Activated CD8-positive, alpha-beta T cell treated with anti-CD3 and anti-CD28 coated beads for 36 hours (primary cell): ENCODE measurements around the gene RASIP1. TPM values are rescaled to one million over a fixed set of nuclear protein-coding genes. Genes with fewer than 3 reads are reported as not detected.
"Not testable (repeated sequence)": the region's sequence is repeated elsewhere in the genome, so short reads cannot be mapped to it uniquely, and the experiment has no call there.

ENCODE experiments used
- ATAC-seq: fragments of 200-7000 bp; cut with Tn5 transposase; one replicate; pipeline ENCODE4 v1.10.0; 2021; ENCODE audit warnings: mild to moderate bottlenecking, moderate library complexity
- CTCF ChIA-PET: fragments of 350-600 bp; sonication (Branson Sonifier 250); formaldehyde crosslinking; loops from one replicate; lab custom pipeline; 2021; ENCODE audit warnings: antibody characterized with exemption; lab: Charles Lee
- POLR2A ChIA-PET: fragments of 350-600 bp; sonication (Branson Sonifier 250); formaldehyde crosslinking; loops from one replicate; lab custom pipeline; 2021; ENCODE audit warnings: antibody characterized with exemption; lab: Charles Lee
- DNase-seq: peaks from one replicate; pipeline ENCODE4 v3.0.0-alpha.2; 2020
- H3K27ac Mint-ChIP-seq: one replicate; pipeline ENCODE4 v1.8.0; 2021; ENCODE audit warnings: mild to moderate bottlenecking, mixed read lengths
- H3K27me3 Mint-ChIP-seq: one replicate; pipeline ENCODE4 v1.8.0; 2021; ENCODE audit warnings: mixed read lengths
- H3K36me3 Mint-ChIP-seq: one replicate; pipeline ENCODE4 v1.8.0; 2021; ENCODE audit warnings: low read depth, mixed read lengths
- H3K4me1 Mint-ChIP-seq: one replicate; pipeline ENCODE4 v1.8.0; 2021; ENCODE audit warnings: low read depth, mixed read lengths
- H3K4me3 Mint-ChIP-seq: one replicate; pipeline ENCODE4 v1.8.0; 2021; ENCODE audit warnings: mild to moderate bottlenecking, moderate library complexity, mixed read lengths
- H3K9me3 Mint-ChIP-seq: one replicate; pipeline ENCODE4 v1.8.0; 2021; ENCODE audit warnings: mixed read lengths
- CTCF ChIP-seq: fragments of 200-600 bp; IDR thresholded peaks from one replicate; pipeline ENCODE4 v1.8.0; 2022; ENCODE audit warnings: antibody characterized with exemption, mild to moderate bottlenecking
- intact Hi-C: fragments of 100-400 bp; cut with micrococcal nuclease; formaldehyde crosslinking; loops from one replicate; pipeline ENCODE4 v1.10.0; 2022
- total RNA-seq, 2 experiments: library from RNA; stranded (reverse); gene quantifications; one replicate each; pipeline ENCODE4 v1.2.3, GENCODE V29; 2021

The RASIP1 gene
- total RNA-seq, 2 experiments from 2014 or later, result 0.72 to 1.2 TPM

GRCh38 chr19:48685583-48685982, 54.8 kb downstream of the RASIP1 start:
- DNase-seq (no peak), ATAC-seq (no peak)
- intact Hi-C loops, result no loop called here
- Mint-ChIP-seq H3K4me3 (no peak overlapping the region), H3K36me3 (no peaks in the 10 kb centered on the region), H3K27ac (no peak overlapping the region), H3K4me1 (no peaks in the 10 kb centered on the region), H3K9me3 (no peaks in the 10 kb centered on the region), H3K27me3 (no peaks in the 10 kb centered on the region)
- no peak for TF ChIP-seq CTCF
- POLR2A ChIA-PET, result no interaction called here
- CTCF ChIA-PET, result no interaction called here

GRCh38 chr19:48683349-48683748, 57.1 kb downstream of the RASIP1 start:
- intact Hi-C loops, result no loop called here
- no peaks in the 10 kb centered on the region for H3K9me3 Mint-ChIP-seq
- no peaks in the 10 kb centered on the region for H3K36me3 Mint-ChIP-seq
- ChIA-PET POLR2A (no interaction called here), CTCF (interaction anchor here (1.8 kb wide), 1 partner anchor 9 kb away, joined by 6 read pairs; no protein-coding TSS in a partner anchor)
- ATAC-seq, result peak; percentile 37
- peak overlapping the region; percentile 17 for H3K4me3 Mint-ChIP-seq
- no peaks in the 10 kb centered on the region for H3K4me1 Mint-ChIP-seq
- no peak for TF ChIP-seq CTCF
- no peak overlapping the region for H3K27ac Mint-ChIP-seq
- peak; percentile 41 for DNase-seq
- H3K27me3 Mint-ChIP-seq, result no peaks in the 10 kb centered on the region

GRCh38 chr19:48681127-48681470, 59.3 kb downstream of the RASIP1 start:
- TF ChIP-seq CTCF, result no peak
- DNase-seq (peak; percentile 35), ATAC-seq (peak; percentile 45)
- Mint-ChIP-seq H3K36me3 (no peaks in the 10 kb centered on the region), H3K27ac (no peak overlapping the region), H3K27me3 (no peaks in the 10 kb centered on the region), H3K9me3 (no peaks in the 10 kb centered on the region), H3K4me3 (no peak overlapping the region), H3K4me1 (no peaks in the 10 kb centered on the region)
- CTCF ChIA-PET, result interaction anchor here (1.0 kb wide), 1 partner anchor 107 kb away, joined by 3 read pairs; no protein-coding TSS in a partner anchor
- POLR2A ChIA-PET, result no interaction called here
- intact Hi-C loops, result no loop called here

- no peaks in the 10 kb centered on the region for H3K36me3 Mint-ChIP-seq
- no peak for TF ChIP-seq CTCF
- H3K9me3 Mint-ChIP-seq, result no peaks in the 10 kb centered on the region
- DNase-seq, result no peak
- H3K27me3 Mint-ChIP-seq, result no peaks in the 10 kb centered on the region
- H3K4me3 Mint-ChIP-seq, result no peak overlapping the region
- POLR2A ChIA-PET, result interaction anchor here (0.6 kb wide), 1 partner anchor 18 kb away, joined by 3 read pairs; no protein-coding TSS in a partner anchor
- CTCF ChIA-PET, result interaction anchor here (1.0 kb wide), 1 partner anchor 108 kb away, joined by 3 read pairs; no protein-coding TSS in a partner anchor
- intact Hi-C loops, result no loop called here
- no peaks in the 10 kb centered on the region for H3K4me1 Mint-ChIP-seq
- H3K27ac Mint-ChIP-seq, result no peak overlapping the region
- ATAC-seq, result no peak
These were observed 59.8 kb downstream of the RASIP1 start for GRCh38 chr19:48680436-48681126.

- H3K4me3 Mint-ChIP-seq, H3K27ac Mint-ChIP-seq, H3K4me1 Mint-ChIP-seq, H3K9me3 Mint-ChIP-seq, ATAC-seq, intact Hi-C loops, H3K36me3 Mint-ChIP-seq, DNase-seq, H3K27me3 Mint-ChIP-seq: not testable (repeated sequence)
- ChIA-PET CTCF (interaction anchor here (1.0 kb wide), 1 partner anchor 108 kb away, joined by 3 read pairs; no protein-coding TSS in a partner anchor), POLR2A (interaction anchor here (0.6 kb wide), 1 partner anchor 18 kb away, joined by 3 read pairs; no protein-coding TSS in a partner anchor)
These were observed 60.4 kb downstream of the RASIP1 start for GRCh38 chr19:48680006-48680405.
